Endothelial cell of umbilical vein (primary cell): ENCODE data around the gene CCNJL. TPM values are rescaled to one million over a fixed set of nuclear protein-coding genes. Genes with fewer than 3 reads are reported as not detected.

Source experiments
- BruUV-seq: library from RNA; stranded (reverse); fragments of 400-500 nt; replicated peaks from 2 replicates; lab custom pipeline; 2021; lab: Mats Ljungman, UMichigan
- CTCF ChIA-PET: fragments of 300-600, 350-600 bp; sonication (Branson Sonifier 250); formaldehyde crosslinking; loops from one replicate; lab custom pipeline; 2021; ENCODE audit warnings: antibody characterized with exemption, inconsistent platforms; lab: Charles Lee
- POLR2A ChIA-PET: fragments of 300-600, 350-600 bp; sonication (Branson Sonifier 250); formaldehyde crosslinking; loops from one replicate; lab custom pipeline; 2021; ENCODE audit warnings: antibody characterized with exemption, inconsistent platforms; lab: Charles Lee
- DNase-seq: peaks from one replicate; pipeline ENCODE4 v3.0.0-alpha.2; 2011; ENCODE audit warnings: low read depth, low spot score
- FAIRE-seq: peaks from 2 replicates; lab custom pipeline; 2011; peaks lifted over from hg19 to GRCh38; lab: Jason Lieb, UNC
- H2AFZ ChIP-seq: 2 replicates; pipeline ENCODE4 v1.6.0; 2012; ENCODE audit warnings: low read depth, low read length, control low read depth, inconsistent platforms
- H3K27ac ChIP-seq: 2 replicates; pipeline ENCODE4 v1.5.1; 2011; ENCODE audit warnings: low read depth, mild to moderate bottlenecking, control low read depth, low read length, moderate library complexity; ENCODE audit not compliant: insufficient read depth
- H3K27me3 ChIP-seq, 2 experiments: 2 replicates each; pipeline versions ENCODE4 v1.6.0 to v1.6.1; 2011; ENCODE audit warnings: low read length in 2 of 2, mixed read lengths in 1 of 2; ENCODE audit not compliant: control insufficient read depth in 2 of 2, insufficient read depth in 2 of 2
- H3K36me3 ChIP-seq, 2 experiments: 2 replicates in 1 of 2; 3 replicates in 1 of 2; pipeline ENCODE4 v1.5.1; 2011; ENCODE audit warnings: low read length in 2 of 2, mild to moderate bottlenecking in 1 of 2, moderate library complexity in 1 of 2; ENCODE audit not compliant: control insufficient read depth in 2 of 2, insufficient read depth in 2 of 2; ENCODE audit errors: extremely low read depth in 1 of 2
- H3K4me1 ChIP-seq: 3 replicates; pipeline ENCODE4 v1.5.1; 2011; ENCODE audit warnings: mild to moderate bottlenecking, low read length; ENCODE audit not compliant: control insufficient read depth, insufficient read depth; ENCODE audit errors: extremely low read depth
- H3K4me2 ChIP-seq: 2 replicates; pipeline ENCODE4 v1.6.1; 2011; ENCODE audit warnings: low read length, control low read depth, mixed read lengths; ENCODE audit not compliant: insufficient read depth
- H3K4me3 ChIP-seq, 3 experiments: fragments of 200-600 bp in 1 of 3; sonication (generic), shearing (Covaris generic) in 1 of 3; replicated peaks in 1 of 3; 2 replicates each; pipeline ENCODE4 v1.5.1; 2011 to 2016; ENCODE audit warnings: control low read depth in 3 of 3, low read length in 3 of 3, mild to moderate bottlenecking in 2 of 3, inconsistent platforms in 1 of 3, low read depth in 1 of 3, moderate library complexity in 1 of 3; ENCODE audit not compliant: insufficient read depth in 1 of 3
- H3K79me2 ChIP-seq: 2 replicates; pipeline ENCODE4 v1.6.0; 2012; ENCODE audit warnings: low read length, inconsistent platforms; ENCODE audit not compliant: control insufficient read depth, insufficient read depth
- H3K9ac ChIP-seq: replicated peaks from 2 replicates; pipeline ENCODE3; 2011; ENCODE audit warnings: low read length, control low read depth; ENCODE audit not compliant: insufficient read depth; ENCODE audit errors: extremely low read depth
- H3K9me1 ChIP-seq: replicated peaks from 3 replicates; pipeline ENCODE4 v1.6.0; 2011; ENCODE audit warnings: mild to moderate bottlenecking, low read length; ENCODE audit not compliant: control insufficient read depth, insufficient read depth; ENCODE audit errors: extremely low read depth
- H3K9me3 ChIP-seq: replicated peaks from 2 replicates; pipeline ENCODE4 v1.5.1; 2012; ENCODE audit warnings: low read length, inconsistent platforms; ENCODE audit not compliant: control insufficient read depth, insufficient read depth
- H4K20me1 ChIP-seq: replicated peaks from 2 replicates; pipeline ENCODE3; 2011; ENCODE audit warnings: mild to moderate bottlenecking, low read length; ENCODE audit not compliant: control insufficient read depth, insufficient read depth; ENCODE audit errors: extremely low read depth
- FOS ChIP-seq: IDR thresholded peaks from 2 replicates; pipeline ENCODE4 v1.6.1; 2011; ENCODE audit warnings: mild to moderate bottlenecking, low read length, moderate library complexity, borderline replicate concordance; ENCODE audit not compliant: insufficient read depth
- GATA2 ChIP-seq: IDR thresholded peaks from 2 replicates; pipeline ENCODE4 v1.7.0; 2011; ENCODE audit warnings: low read depth, mild to moderate bottlenecking, moderate library complexity, mixed read lengths, low read length; ENCODE audit not compliant: insufficient read length, insufficient read depth
- MYC ChIP-seq: IDR thresholded peaks from one replicate; pipeline ENCODE4 v1.6.1; 2011; ENCODE audit warnings: mild to moderate bottlenecking, low read depth, low read length
- POLR2A ChIP-seq: IDR thresholded peaks from 2 replicates; pipeline ENCODE4 v1.6.1; 2012; ENCODE audit warnings: low read depth, mild to moderate bottlenecking, control low read depth, low read length
- POLR2AphosphoS5 ChIP-seq: IDR thresholded peaks from 2 replicates; pipeline ENCODE4 v1.6.1; 2012; ENCODE audit warnings: low read depth, mild to moderate bottlenecking, control low read depth, low read length, moderate library complexity; ENCODE audit not compliant: insufficient read depth
- dilution Hi-C: fragments of 300-500 bp; cut with MboI; formaldehyde crosslinking; loops from one replicate; pipeline ENCODE4 v1.15.0; 2019; ENCODE audit warnings: low sequenced_read_pairs; ENCODE audit not compliant: extremely low pct_ligation_motif_present
- intact Hi-C: fragments of 100-400 bp; cut with micrococcal nuclease; formaldehyde crosslinking; loops from one replicate; pipeline ENCODE4 v1.10.0; 2022
- polyA plus RNA-seq, 4 experiments: library from polyadenylated mRNA; depleted of rRNA in 3 of 4; stranded (reverse) in 3 of 4; unstranded in 1 of 4; fragments of >200 nt; gene quantifications; 2 replicates each; pipeline versions ENCODE4 v1.2.1 to v1.2.3, GENCODE V29; 2011 to 2012; ENCODE audit warnings: missing spikeins in 1 of 4
- total RNA-seq: library from RNA; stranded (reverse); gene quantifications from 2 replicates; pipeline ENCODE4 v1.2.3, GENCODE V29; 2021
- TF ChIP-seq, protein P1 (sequence below): IDR thresholded peaks from 2 replicates; pipeline ENCODE4 v1.6.1; 2011; ENCODE audit not compliant: insufficient read depth, insufficient read length
- TF ChIP-seq, protein P2 (sequence below), 2 donors: IDR thresholded peaks; 1 replicate in 1 of 2; 2 replicates in 1 of 2; pipeline ENCODE4 v1.5.1; 2011; ENCODE audit warnings: low read length in 2 of 2, mild to moderate bottlenecking in 2 of 2, moderate library complexity in 2 of 2, control low read depth in 1 of 2, inconsistent platforms in 1 of 2, low read depth in 1 of 2; ENCODE audit not compliant: insufficient read depth in 1 of 2; ENCODE audit errors: extremely low read depth in 1 of 2

CCNJL gene
- total and polyA plus RNA-seq, 2 donors (not counting 3 experiments of a cell fraction or from before 2014, with no cell fraction given), result 20.0 to 21.3 TPM

DNA sequence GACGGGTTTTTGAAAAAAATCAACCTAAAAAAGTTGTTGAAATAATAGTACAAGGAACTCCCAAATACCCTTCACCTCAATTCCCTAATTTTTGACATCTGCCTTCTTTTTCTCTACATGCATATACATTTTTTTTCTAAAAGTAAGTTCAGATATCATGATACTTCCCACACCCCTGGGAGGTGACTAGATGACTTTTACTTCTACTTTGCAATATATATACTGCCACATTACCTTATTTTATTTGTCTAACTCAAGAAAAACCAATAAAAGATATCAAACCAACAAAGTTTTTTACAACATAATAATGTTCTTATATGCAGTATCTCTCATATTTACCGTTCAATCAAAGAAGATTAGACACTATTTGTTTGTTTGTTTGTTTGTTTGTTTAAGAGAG is 31.1 kb downstream of the CCNJL start:
- intact Hi-C loops (no loop called here), dilution Hi-C loops (no loop called here)
- Histone ChIP-seq H3K9ac (no peak overlapping the region), H3K9me1 (no peaks in the 10 kb centered on the region), H4K20me1 (no peaks in the 10 kb centered on the region), H3K27ac (no peak overlapping the region), H3K36me3 (peaks cover 7 to 9% of the 10 kb centered on the region in 2 experiments), H2AFZ (no peak overlapping the region), H3K79me2 (peaks cover 4% of the 10 kb centered on the region), H3K4me1 (peaks cover 11% of the 10 kb centered on the region), H3K27me3 (no peaks in the 10 kb centered on the region), H3K4me2 (peak overlapping the region; percentile 48), H3K9me3 (no peaks in the 10 kb centered on the region), H3K4me3 (no peak overlapping the region)
- CTCF ChIA-PET, result interaction anchor here (0.9 to 1.5 kb wide), 3 partner anchors 8 to 12 kb away, joined by 3 to 6 read pairs (median 4); no protein-coding TSS in a partner anchor
- FAIRE-seq, result no peak
- DNase-seq, result no peak
- TF ChIP-seq MYC (no peak), GATA2 (no peak), POLR2AphosphoS5 (no peak), FOS (no peak), POLR2A (no peak)
- TF ChIP-seq, protein P1, sequence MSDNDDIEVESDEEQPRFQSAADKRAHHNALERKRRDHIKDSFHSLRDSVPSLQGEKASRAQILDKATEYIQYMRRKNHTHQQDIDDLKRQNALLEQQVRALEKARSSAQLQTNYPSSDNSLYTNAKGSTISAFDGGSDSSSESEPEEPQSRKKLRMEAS, result no peak
- TF ChIP-seq, protein P2, sequence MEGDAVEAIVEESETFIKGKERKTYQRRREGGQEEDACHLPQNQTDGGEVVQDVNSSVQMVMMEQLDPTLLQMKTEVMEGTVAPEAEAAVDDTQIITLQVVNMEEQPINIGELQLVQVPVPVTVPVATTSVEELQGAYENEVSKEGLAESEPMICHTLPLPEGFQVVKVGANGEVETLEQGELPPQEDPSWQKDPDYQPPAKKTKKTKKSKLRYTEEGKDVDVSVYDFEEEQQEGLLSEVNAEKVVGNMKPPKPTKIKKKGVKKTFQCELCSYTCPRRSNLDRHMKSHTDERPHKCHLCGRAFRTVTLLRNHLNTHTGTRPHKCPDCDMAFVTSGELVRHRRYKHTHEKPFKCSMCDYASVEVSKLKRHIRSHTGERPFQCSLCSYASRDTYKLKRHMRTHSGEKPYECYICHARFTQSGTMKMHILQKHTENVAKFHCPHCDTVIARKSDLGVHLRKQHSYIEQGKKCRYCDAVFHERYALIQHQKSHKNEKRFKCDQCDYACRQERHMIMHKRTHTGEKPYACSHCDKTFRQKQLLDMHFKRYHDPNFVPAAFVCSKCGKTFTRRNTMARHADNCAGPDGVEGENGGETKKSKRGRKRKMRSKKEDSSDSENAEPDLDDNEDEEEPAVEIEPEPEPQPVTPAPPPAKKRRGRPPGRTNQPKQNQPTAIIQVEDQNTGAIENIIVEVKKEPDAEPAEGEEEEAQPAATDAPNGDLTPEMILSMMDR (IDR thresholded peaks at IDR 0.05; ENCODE audit: extremely low read depth in 1 of 2, insufficient read depth in 1 of 2, low read depth in 1 of 2, low read length in 2 of 2), result no peak
- no TSS peak for BruUV-seq
- POLR2A ChIA-PET, result interaction anchor here (1.1 kb wide), 1 partner anchor 116 kb away, joined by 3 read pairs; no protein-coding TSS in a partner anchor
